Measurements from ENCODE around the gene NARF. TPM values are rescaled to one million over a fixed set of nuclear protein-coding genes. Genes with fewer than 3 reads are reported as not detected.

Gene NARF
- polyA plus RNA-seq, 4 donors, result 73.4 to 77.4 (median 74.8) TPM

GRCh38 chr17:82470065-82470464, 11.5 kb downstream of the NARF start:
- no peak for DNase-seq (ENCODE audit: low read depth in 4 of 4, low spot score in 3 of 4)

- DNase-seq (ENCODE audit: low read depth in 4 of 4, low spot score in 3 of 4), result no peak
Observed at GRCh38 chr17:82474223-82475010, 15.9 kb downstream of the NARF start.

- no peak for DNase-seq (ENCODE audit: low read depth in 4 of 4, low spot score in 3 of 4)
Observed at GRCh38 chr17:82475458-82475857, 16.9 kb downstream of the NARF start.

- no peak for DNase-seq (ENCODE audit: low read depth in 4 of 4, low spot score in 3 of 4)
Observed at GRCh38 chr17:82477934-82478333, 19.4 kb downstream of the NARF start.

- DNase-seq (ENCODE audit: low read depth in 4 of 4, low spot score in 3 of 4), result no peak
Observed at GRCh38 chr17:82479602-82480001, 21.1 kb downstream of the NARF start.

- DNase-seq (ENCODE audit: low read depth in 4 of 4, low spot score in 3 of 4), result no peak
Observed at GRCh38 chr17:82480318-82480717, 21.8 kb downstream of the NARF start.

- no peak for DNase-seq (ENCODE audit: low read depth in 4 of 4, low spot score in 3 of 4)
Observed at GRCh38 chr17:82483204-82483660, 24.7 kb downstream of the NARF start.

GRCh38 chr17:82483836-82484235, 25.3 kb downstream of the NARF start:
- no peak for DNase-seq (ENCODE audit: low read depth in 4 of 4, low spot score in 3 of 4)

GRCh38 chr17:82486231-82487094, 27.9 kb downstream of the NARF start:
- no peak for DNase-seq (ENCODE audit: low read depth in 4 of 4, low spot score in 3 of 4)

- no peak for DNase-seq (ENCODE audit: low read depth in 4 of 4, low spot score in 3 of 4)
Observed at GRCh38 chr17:82487910-82488309, 29.4 kb downstream of the NARF start.

- no peak for DNase-seq (ENCODE audit: low read depth in 4 of 4, low spot score in 3 of 4)
Observed at GRCh38 chr17:82489117-82489516, 30.6 kb downstream of the NARF start.

GRCh38 chr17:82489851-82490511, 31.4 kb downstream of the NARF start:
- no peak for DNase-seq (ENCODE audit: low read depth in 4 of 4, low spot score in 3 of 4)

GRCh38 chr17:82490512-82491195, 32.1 kb downstream of the NARF start:
- no peak for DNase-seq (ENCODE audit: low read depth in 4 of 4, low spot score in 3 of 4)

- no peak for DNase-seq (ENCODE audit: low read depth in 4 of 4, low spot score in 3 of 4)
Observed at GRCh38 chr17:82491196-82491530, 32.6 kb downstream of the NARF start.

- DNase-seq (ENCODE audit: low read depth in 4 of 4, low spot score in 3 of 4), result no peak
Observed at GRCh38 chr17:82491533-82491932, 33.0 kb downstream of the NARF start.

GRCh38 chr17:82492643-82493225, 34.2 kb downstream of the NARF start:
- no peak for DNase-seq (ENCODE audit: low read depth in 4 of 4, low spot score in 3 of 4)

GRCh38 chr17:82493226-82493781, 34.8 kb downstream of the NARF start:
- no peak for DNase-seq (ENCODE audit: low read depth in 4 of 4, low spot score in 3 of 4)

- peak; percentile 63 to 78 (median 65) for DNase-seq (ENCODE audit: low read depth in 4 of 4, low spot score in 3 of 4)
Observed at GRCh38 chr17:82494236-82495055, 35.9 kb downstream of the NARF start.
